Measurements from ENCODE around the gene TNFAIP8.

DNA sequence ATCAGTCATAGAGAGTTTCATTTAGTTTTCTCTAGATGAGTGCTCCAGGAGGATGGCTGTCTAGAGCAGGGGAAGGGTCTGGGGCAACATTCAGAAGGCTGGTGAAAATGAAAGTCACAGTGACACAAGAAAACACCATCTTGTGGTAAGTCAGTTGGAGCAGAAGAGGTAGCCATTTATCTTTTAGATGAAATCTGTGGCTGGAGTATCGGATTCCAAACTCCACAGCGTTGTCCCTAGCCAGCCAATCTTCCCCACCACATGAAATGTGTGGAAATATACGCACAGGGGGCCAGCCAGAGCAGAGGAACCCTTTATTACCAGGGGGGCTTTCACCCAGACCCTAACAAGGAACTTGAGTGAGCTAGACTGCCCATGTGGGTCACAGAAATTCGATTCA is 15.9 kb upstream of the TNFAIP8 start:
- TF ChIP-seq, protein P1, sequence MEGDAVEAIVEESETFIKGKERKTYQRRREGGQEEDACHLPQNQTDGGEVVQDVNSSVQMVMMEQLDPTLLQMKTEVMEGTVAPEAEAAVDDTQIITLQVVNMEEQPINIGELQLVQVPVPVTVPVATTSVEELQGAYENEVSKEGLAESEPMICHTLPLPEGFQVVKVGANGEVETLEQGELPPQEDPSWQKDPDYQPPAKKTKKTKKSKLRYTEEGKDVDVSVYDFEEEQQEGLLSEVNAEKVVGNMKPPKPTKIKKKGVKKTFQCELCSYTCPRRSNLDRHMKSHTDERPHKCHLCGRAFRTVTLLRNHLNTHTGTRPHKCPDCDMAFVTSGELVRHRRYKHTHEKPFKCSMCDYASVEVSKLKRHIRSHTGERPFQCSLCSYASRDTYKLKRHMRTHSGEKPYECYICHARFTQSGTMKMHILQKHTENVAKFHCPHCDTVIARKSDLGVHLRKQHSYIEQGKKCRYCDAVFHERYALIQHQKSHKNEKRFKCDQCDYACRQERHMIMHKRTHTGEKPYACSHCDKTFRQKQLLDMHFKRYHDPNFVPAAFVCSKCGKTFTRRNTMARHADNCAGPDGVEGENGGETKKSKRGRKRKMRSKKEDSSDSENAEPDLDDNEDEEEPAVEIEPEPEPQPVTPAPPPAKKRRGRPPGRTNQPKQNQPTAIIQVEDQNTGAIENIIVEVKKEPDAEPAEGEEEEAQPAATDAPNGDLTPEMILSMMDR (conservative IDR thresholded peaks at IDR 0.05) = no peak
- no peak for TF ChIP-seq EZH2 (IDR thresholded peaks at IDR 0.05; ENCODE audit: low read depth)
